Forelimb muscle (tissue), 1 donor: ENCODE data around the gene CAMSAP2. TPM values are rescaled to one million over a fixed set of nuclear protein-coding genes. Genes with fewer than 3 reads are reported as not detected.

Experiments used
- DNase-seq: peaks from one replicate; pipeline ENCODE4 v3.0.0-alpha.2; 2013; ENCODE audit warnings: low read depth
- polyA plus RNA-seq: library from polyadenylated mRNA; unstranded; fragments of 120-200 nt; gene quantifications from one replicate; pipeline ENCODE4 v1.2.1, GENCODE V29; 2013; ENCODE audit not compliant: insufficient read length

Gene CAMSAP2
- polyA plus RNA-seq, 1 donor: 17.6 TPM

DNA sequence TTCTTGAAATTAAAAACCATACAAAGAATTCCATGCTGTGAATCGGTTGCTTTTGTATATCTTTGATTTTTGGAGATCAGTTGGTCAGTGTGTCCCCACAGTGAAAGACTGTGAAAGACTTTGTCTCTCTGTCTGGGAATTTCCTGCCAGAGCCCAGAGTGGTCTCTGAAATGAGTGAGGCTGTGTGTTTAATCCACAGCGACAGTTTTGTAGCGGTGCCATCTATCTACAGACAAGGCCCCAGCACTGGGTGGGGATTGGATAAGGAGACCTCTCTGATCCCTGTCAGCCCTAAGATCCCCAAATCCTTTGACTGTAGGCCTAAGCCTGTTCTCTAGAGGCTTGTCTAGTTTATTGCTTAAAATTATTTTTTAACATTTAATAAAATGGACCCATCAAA lies 144.4 kb downstream of the CAMSAP2 start:
- no peak for DNase-seq

DNA sequence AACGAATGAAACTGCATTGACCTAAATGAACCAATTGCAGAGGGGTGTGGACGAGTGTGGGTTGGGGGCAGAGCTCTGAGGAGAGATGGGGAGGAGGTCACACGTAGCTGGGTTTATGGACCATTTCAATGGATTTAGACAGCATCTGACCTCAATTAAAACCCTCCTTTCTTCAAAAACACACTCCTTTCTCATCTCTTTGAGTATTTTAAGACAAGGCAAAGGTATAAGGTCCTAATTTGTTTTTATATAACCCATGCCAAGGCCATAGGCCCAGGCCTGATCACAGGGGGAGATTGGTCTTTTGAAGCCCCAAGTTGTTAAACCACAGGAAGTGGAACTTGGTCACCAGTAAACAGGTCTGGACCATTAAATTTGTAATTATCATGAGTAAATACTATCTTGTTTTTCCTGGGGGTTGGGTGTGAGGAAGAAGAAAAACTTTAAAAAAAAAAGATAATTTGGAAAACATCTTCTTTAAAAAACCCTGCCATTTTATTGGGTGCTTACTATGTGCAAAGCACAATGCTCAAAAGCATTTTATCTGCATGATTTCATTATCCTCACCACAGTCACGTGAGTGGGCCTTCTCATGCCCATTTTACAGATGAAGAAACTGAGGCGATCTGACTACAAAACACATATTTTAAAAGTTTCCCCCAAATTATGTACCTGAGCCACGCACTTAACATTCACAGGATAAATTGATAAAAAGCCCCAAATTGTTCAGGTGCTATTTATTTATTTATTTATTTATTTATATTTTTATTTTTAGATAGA lies 147.1 kb downstream of the CAMSAP2 start:
- DNase-seq: no peak

DNA sequence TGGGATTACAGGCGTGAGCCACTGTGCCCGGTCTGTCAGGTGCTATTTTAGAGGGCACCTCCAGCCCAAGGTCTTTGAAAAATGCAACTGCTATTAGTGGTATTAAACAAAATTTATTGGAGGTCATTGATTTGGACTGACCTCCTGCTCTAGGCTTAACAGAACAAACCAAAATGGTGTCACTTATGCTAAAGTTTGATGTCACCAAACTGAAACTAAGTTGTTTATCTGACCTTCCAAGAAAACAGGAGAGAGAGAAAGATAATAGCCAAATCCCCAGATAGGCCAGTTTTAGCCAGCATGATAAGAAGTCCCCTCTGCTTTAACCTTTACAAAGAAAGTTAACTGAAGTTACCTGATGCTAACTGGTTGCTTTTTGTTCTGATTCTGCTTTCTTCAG lies 147.9 kb downstream of the CAMSAP2 start:
- no peak for DNase-seq

DNA sequence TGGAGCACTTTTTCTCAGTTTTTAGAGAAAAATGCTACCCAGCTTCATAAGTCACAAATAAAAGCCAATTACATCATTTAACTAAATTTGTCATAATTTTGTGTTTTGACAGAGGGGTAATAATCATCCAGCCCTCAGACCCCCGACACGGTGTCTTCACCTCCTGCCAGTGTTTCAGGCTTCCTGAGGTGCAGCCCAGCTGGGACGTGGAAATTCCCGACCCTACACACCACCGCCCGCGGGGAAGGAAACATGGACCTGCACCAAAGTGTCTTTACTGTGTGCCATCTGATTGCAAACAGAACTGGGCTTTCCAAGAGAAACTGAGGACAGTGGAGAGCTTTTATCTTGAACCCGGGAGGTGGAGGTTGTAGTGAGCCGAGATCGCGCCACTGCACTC lies 148.3 kb downstream of the CAMSAP2 start:
- DNase-seq: no peak

DNA sequence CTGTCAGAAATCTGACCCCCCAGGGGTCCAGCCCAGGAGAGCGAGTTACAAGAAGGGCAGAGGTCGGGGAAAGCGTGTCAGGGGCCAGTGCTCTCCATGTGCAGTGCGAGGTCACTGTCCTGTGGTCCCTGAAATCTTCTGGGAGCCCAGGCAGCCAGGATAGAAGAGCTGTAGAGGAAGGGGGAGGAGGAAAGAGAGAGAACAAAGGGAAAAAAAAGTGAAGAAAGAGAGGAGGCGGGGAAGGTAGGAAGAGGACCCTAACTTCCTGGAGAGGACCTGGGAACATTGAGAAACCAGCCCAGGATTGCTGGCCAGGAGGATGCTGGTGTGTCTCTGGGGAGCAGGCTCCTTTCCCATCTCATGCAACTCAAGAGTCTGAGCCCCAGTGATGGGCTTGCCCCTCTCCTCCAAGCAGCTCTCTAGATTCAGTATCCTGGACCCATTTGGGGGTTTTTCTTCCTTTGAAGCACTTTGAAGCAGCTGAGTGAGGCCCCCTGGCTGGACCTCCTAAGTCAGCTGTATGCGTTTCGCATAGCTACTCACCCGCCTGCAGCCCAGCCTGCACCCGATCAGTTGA lies 149.2 kb downstream of the CAMSAP2 start:
- no peak for DNase-seq

DNA sequence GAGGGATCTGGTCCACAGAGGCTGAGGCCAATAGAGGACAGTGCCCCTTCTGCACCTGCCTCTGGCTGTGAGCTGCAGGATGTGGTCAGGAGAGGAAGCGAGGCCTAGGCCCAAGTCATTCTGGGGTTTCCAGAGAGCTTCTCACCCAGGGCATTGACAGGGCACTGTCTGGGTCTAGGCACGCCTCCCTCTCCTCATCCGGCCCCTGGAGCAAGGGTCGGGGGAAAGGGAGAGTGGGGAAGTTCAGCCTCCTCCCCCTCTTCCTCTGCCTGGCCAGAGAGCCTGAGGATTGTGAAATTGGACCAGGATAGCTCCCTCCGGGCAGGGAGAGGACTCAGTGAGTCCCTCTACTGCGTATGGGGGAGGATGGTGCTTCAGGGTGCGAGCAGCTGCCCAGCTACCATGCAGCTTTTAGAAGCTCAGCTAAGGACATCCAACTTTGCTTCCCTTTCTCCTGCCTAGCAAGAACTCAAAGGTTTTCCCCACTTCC lies 149.7 kb downstream of the CAMSAP2 start:
- no peak for DNase-seq

DNA sequence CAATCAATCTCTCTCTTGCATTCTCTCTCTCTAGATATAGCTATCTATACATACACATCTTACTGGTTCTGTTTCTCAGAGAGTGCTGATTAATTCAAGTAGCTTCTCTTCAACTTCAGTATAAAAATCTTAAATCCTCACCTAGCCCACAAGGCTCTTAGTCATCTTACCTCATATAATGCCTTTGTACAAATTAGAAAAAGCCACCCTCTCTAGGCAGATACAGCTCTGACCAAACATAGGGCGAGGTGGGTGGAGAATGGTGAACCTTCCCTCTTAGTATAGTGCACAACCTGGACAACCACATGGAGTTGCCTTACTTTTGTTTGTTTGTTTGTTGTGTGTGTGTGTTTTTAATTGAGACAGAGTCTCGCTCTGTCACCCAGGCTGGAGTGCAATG lies 150.9 kb downstream of the CAMSAP2 start:
- no peak for DNase-seq

DNA sequence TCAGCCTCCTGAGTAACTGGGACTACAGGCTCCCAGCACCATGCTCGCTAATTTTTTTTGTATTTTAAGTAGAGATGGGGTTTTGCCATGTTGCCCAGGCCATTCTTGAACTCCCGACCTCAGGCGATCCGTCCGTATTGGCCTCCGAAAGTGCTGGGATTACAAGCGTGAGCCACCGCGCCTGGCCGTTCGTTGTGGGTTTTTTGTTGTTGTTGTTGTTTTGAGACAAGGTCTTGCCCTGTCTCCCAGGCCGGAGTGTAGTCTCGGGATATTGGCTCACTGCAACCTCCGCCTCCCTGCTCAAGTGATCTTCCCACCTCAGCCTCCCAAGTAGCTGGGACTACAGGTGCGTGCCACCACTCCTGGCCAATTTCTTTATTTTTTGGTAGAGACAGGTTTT lies 151.3 kb downstream of the CAMSAP2 start:
- no peak for DNase-seq

DNA sequence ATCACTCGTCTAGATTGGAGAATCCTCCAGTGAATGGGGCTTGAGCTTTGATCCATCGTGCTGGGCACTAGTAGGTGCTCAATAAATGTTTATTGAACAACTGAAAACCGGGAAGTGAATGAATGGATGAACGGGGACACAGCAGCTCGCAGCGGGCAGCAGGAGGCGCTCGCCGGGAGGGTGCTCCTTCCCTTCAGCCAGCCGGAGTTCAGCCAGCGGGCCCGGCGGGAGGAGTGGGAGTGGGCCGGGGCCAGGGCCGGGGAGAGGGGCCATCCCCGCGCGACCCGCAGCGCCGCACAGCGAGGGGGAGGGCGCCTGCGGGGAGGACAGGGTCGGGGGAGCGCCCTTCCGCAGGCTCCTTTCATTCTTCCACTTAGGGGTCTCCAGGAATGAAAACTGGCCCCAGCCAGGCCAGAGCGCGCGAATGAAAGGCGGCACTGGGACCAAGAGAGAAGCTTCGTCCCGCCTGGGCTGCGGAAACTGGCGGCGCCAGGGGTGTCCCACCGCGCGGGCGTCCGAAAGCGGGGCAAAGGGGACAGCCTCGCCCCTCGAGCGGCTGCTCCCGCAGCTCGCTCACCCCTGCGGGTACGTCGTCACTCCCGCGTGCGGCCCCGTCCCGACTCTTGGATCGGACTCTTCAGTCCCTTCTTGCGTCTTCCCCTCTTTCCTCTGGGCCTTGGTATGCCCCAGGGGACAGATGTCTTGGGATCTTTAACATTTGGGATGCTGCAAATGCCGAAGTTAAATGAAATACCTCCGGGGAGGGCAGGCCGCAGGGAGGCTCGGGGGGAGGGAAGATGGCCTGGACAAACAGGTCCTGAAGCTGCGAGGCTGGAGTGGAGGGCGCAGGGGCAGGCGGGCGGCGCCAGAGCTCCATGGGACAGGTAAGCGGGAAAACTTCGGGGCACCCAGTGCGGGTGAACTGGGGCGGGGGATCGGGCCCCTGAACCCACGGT lies 152.4 kb downstream of the CAMSAP2 start:
- no peak for DNase-seq

DNA sequence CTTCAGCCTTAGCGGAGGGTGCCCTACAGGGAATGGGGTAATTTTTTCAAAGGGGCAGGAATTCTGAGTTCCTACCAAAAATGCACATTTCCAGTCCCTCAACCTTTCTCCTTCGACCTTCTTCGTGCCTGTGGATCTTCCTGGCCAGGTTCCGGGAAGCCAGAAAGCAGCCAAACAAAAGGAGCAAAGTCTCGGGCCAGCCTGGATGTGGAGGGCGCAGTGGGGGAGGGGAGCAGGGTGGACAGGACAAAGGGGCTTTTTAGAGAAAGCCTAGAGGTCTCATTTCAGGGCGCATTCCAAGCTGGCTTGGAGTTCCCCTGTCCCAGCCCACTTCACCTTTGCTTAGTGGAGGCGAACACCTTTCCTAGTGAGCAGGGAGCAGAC lies 153.1 kb downstream of the CAMSAP2 start:
- no peak for DNase-seq

DNA sequence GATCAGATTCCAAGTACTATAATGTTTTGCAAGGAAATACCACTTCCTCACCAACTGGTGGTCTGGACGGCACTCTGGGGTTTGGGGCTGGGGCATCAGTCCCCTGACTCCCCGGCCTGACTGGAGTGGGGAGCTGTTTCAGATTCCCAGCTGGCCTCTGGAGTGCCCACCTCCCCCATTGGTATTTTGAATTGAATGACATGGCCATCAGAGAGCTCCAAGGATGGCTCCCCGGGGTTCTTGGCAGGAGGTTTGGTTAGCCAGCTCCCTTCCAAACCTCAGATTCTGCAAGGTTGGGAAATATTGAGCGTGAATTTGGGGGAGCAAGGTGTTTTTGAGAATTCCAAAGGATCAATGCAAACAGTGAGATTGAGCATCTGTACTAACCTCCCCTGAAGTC lies 153.9 kb downstream of the CAMSAP2 start:
- DNase-seq: no peak

DNA sequence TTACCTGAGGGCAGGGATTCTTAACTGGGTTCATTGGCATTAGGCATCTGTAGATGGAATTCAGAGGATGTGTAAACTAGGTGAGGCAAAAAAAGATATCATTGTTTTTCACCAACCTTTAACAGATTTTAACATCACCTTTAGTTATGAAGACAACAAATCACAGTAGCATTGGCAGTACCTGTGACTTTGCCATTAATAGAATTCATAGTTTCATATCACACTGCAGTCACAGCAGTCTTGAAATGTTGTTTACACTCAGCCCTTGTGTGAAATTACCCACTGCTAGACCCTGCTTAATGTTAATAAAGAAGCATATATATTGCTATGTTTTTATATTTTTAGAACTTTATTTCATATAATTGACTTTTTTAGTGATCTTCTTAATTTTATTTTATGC lies 154.3 kb downstream of the CAMSAP2 start:
- DNase-seq: no peak

DNA sequence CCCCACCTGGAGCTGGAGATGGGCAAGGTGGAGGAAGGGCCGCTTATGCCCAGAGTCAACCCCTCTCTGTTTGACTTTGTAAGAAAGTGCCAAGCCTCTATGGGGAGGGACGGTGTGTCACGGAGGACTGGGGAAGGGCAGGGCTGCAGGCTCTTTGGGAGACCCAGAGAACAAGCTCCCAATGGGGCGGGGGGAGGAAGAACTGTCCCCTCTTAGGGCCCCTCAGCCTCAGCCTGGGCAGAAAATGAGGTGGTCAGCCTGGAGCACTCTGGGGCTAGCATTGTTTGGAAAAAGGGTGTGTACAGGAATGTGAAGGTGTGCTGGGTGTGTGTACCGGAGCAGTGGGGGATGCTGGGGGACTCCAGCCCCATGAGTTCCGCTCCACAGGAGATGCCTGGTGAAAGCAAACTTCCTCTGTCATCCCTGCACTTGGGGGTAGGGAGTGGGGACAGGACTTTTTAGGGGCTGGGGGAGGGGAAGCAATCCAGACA lies 154.8 kb downstream of the CAMSAP2 start:
- no peak for DNase-seq

DNA sequence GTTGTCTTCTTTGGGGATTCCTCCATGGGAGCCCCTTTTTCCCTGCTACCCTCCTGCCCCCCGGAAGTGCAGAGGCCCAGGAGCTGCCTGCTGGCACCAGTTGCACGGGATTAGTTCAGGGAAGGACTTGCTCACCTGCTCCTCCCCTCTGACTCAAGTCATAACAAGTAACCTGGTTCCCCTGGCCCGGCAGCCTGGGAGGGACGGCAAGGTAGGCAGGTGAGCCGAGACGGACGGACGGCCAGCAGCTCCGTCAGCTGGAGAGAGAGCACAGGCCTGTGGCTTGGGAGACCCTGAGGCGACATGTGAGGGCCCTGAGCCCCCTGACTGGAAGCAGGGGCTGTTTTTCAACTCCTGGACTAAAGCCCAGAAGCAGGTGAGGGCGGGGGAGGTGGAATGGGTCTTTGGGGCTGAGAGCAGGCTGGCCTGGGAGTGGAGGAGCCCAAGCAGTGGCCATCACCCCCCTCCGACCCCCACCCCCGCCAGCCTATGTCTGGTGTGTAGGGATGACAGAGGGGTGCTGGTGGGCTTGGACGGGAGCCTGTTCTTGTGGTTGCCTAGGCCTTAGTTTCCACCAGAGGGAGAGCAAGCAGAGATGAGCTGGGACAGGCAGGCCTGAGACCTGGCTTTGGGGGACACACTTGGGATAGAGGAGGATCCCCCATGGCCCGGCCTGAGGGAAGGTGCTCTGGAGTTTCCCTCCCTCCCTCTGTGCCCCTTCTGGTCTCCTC lies 156.2 kb downstream of the CAMSAP2 start, which contains the start of gene INAVA:
INAVA (plus strand) TSS at position 189 of the 731 bp plus-strand sequence. CDS start 3,501 bp downstream, outside the sequence.
- no peak for DNase-seq

DNA sequence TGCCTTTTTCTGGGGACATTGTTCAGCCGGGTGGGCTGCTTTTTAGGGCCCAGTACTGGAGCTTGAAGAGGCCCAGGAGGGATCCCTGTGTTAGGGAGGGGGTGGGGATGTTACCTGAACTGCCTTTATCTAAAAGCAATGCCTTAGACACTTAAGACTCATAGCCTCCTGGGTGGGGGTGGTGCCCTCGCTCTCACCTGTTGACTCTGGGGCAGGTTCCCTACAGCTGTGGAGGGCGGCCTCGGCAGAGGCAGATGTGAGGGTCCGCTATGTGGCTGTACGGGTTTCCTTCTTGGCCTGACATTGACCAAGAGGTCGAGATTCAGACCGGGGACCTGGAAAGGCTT lies 156.7 kb downstream of the CAMSAP2 start:
- no peak for DNase-seq

DNA sequence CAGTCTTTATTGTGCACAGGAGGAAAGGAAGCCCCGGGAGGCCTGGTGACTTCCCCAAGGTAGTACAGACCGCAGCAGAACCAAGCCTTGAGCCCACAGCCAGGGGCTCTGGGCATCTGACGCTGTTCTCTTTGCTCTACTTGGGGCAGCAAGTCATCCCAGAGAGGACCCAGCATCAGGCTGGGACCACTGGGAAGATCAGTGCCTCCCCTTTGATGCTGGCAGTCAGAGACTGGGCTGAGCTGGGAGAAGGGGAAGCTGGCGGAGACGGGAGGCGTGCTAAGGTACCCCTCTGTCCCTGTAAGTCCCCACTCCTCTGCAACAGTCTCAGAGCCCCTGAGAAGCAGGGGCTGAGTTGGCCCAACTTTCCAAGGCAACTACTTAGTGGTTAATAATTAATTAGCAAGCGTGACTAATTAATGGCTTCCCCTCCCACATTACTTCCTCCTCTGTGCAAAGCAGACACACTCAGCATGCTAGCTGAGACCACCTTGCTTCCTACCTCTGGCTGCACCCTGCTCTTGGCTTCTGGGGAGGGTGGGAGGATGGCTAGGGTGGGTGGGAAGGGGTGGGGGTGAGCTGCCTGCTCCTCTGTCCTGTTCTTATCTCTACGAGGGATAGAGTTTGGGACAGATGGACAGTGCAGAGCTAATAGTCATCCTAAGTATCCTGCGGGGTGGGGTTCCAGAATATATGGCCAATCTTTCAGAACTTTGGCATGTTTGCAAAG lies 157.3 kb downstream of the CAMSAP2 start:
- DNase-seq: no peak

DNA sequence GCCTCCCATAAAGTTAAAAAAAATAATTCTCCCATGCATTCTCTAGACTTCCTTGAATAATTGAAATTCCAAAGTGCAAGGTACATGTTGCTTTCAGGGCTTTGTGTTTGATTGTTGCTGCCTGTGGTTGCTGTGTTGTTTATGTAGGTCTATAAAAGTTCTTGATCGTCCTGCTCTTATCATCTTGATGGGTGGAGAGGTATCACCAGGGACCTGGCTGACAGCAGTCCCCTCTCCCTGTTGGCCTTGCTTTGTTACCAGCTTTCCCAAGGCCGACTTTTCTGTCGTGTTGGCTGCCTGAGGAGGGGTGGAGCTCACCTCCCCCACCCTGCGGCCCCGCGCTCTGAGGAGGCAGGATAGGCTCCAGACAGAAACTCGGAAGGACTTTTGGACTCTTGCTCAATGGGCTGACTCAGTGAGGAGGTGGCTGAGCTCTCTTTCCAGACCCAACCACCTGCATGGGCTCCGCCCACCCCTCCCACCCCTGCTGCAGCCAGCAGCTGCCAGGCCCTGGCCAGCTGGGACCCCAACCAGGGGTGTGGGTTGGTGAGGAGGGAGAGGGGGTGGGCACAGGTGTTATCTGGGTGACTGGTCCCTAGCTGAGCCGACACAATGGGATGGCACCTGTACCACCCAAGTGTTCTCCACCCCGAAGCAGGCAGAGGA lies 158.0 kb downstream of the CAMSAP2 start:
- DNase-seq: no peak

DNA sequence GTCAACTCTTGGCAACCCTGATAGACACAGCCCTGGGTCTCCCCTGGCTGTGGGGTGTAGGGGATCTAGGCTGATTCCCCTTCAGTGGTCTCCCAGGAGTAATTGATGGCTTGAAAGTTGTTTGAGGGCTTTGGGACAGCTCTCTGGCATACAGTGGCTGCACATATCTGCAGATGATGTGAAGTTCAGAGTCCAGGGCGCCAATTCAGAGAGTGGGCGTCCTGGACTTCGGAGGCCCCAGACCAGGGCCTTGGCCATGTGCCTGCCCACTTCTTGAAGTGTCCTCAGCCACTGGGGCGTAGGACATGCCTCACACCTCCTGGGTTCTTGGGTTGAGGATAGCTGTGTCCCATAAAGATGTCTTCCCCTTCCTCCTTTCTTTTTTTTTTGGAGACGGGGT lies 158.6 kb downstream of the CAMSAP2 start:
- no peak for DNase-seq

DNA sequence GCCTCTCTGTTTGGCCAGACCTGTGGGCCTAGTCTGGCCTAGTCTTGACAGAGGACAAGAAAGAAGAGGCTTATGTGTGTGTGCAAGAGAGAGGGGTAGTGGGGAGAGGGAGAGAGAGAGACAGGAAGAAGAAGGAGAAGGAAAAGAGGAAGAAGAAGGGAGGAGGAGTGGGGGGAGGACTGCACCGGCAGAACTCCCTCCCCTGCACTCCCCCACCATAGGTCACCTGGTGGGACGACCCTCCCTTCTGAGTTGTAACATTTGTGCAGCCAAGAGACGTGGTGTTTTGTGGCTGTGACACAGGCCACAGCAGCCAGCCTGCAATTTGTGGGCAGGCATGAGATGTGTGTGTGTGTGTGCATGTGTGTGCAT lies 160.3 kb downstream of the CAMSAP2 start:
- no peak for DNase-seq

DNA sequence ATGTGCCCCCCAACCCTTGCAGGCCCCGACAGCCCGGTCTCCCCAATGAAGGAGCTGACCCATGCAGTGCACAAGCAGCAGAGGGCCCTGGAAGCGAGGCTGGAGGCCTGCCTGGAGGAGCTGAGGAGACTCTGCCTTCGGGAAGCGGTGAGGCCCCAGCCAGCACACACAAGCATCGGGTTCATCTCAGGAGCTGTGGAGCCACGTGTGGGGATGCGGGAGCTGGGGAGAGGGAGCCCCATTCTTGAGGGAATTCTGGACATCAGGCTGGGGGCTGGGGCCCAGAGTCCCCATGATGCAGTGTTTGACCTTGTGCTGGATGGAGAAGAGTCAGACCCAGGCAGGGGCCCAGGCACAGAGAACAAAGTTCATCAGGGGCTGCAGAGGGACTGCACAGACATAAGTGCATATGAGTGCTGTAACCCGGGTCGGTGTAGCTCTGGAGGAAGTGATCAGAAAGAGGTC lies 160.8 kb downstream of the CAMSAP2 start:
- DNase-seq: no peak
